GM18511 (cell line): ENCODE data around the gene TCF23.
"Not testable (repeated sequence)": the region's sequence is repeated elsewhere in the genome, so short reads cannot be mapped to it uniquely, and the experiment has no call there.

Experiments used
- ATAC-seq: cut with Tn5 transposase; IDR thresholded peaks from one replicate; pipeline ENCODE4 v1.9.1; 2021; ENCODE audit warnings: mild to moderate bottlenecking, moderate library complexity; ENCODE audit not compliant: unreplicated experiment

Gene TCF23

DNA sequence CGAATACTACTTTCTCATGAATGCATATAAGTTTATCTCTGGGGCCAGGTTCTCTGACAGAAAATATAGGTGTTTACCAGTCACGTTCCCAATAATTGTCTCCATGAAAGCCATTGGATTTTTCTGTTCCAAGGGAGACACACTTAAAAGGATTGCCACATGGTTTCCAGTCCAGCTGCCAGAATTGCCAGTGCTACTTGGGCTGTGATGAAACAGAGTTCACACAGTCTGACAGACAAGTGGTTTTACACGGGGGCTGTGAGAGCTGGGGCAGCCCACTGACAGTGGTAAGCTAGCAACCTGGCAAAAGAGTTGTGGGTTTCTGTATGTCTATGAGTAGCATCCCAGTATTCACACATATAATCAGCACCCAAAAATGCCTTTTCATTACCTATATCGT lies 35.3 kb downstream of the TCF23 start:
- ATAC-seq: no peak

DNA sequence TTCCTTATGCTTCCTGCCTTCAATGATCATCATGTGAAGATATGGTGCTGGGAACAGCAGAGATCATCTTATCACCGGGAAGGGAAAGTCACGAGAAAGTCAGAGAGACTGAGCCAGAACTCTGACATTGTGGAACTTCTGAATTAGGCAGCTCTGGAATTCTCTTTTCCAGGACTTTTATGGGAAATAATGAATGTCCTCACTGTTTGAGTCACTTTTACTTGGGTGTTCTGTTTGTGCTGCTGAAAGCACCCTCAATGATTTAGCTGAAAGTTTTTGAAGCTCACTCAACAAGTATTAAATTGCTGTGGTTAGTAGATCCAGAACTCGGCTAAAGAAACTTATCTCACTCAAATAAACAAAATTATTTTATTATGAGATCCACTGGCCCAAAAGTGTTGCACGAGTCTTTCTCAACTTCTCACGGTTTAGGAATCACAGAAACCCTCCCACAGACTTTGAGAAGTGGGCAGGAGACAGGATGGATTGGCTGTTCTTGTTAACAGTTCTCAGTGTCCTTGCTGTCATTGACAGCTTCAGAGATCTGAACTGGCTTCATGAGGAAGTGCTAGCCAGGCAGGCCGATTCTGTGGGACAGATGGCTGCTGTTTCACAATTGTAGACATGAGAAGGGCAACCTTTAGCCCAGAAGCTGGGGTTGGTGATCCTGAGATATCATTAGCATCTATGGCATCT lies 36.7 kb downstream of the TCF23 start:
- no peak for ATAC-seq

DNA sequence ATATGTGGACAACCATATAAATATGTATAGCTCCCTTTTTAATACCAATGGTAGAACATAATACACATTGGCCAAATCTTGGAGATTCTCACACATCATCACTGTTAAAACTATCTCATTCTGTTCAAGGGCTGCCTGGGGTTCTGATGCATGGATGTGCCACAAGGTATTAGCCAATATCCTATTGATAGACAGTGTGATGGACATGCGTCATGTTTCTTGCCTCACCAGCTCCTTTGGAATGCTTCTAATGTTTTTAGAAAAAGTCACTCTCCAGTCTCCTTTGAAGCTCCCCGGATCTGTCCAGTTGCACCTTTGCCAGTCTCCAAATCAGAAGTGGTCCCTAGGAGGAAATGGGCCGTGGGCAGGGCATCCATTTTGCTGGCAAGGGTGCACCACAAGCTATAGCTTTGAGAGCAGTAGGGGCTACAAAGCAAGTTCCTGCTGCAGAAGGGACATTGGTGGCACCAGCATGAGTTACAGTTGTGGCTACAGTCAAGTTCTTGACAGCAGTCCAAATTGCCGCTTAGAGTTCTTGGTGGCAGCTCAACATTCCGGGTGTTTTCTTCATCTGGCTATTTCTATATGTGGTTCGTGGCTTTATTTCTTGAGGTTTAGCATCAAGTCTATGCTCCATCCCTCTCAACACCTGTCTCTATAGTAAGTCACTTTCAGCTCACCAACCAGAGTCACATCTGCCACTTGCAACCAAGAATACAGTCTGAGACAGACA lies 38.0 kb downstream of the TCF23 start:
- ATAC-seq: no peak

DNA sequence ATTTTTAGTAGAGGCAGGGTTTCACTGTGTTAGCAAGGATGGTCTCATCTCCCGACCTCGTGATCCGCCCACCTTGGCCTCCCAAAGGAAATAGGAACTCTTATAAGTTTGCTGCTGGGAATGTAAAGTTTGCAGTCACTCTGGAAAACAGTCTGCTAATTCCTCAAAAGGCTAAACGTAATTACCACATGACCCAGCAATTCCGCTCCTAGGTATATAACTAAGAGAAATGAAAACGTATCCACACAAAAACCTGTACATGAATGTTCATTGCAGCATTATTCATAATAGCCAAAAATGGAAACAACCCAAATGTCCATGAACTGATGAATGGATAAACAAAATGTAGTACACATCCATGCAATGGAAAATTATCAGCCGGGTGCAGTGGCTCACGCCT lies 41.2 kb downstream of the TCF23 start:
- no peak for ATAC-seq

DNA sequence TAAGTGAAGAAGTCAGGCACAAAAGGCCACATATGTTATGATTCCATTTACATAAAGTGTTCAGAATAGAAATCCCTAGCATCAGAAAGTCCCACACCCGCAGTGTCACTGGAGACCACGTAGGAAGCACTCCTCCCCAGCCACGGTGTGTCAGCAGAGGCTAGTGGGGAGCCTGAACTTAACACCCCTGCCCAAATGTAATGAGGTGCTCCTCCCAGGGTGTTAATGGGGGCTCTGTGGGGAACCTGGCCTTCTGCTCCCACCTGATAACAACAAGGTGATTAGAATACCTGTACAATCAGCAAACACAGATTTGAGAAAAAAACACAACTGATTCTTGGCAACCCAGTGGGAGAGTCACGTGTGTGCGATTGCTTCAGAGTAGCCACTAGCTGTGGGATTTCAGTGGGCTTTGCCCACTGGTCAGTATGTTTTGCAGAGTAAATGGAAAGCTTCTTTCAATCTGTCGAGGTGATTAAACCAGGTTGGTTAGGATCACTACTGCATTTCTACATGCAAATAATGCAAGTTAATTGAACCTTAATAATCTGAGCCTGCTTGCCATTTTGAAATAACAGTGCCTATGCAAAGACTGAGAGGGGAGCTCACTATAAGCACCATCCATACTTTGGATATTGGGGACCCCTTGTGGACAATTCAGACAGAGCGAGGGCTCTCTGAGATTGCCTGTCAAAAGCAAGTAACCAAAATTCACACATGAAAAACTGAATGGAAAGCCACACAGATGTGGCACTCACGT lies 42.4 kb downstream of the TCF23 start:
- ATAC-seq: no peak

DNA sequence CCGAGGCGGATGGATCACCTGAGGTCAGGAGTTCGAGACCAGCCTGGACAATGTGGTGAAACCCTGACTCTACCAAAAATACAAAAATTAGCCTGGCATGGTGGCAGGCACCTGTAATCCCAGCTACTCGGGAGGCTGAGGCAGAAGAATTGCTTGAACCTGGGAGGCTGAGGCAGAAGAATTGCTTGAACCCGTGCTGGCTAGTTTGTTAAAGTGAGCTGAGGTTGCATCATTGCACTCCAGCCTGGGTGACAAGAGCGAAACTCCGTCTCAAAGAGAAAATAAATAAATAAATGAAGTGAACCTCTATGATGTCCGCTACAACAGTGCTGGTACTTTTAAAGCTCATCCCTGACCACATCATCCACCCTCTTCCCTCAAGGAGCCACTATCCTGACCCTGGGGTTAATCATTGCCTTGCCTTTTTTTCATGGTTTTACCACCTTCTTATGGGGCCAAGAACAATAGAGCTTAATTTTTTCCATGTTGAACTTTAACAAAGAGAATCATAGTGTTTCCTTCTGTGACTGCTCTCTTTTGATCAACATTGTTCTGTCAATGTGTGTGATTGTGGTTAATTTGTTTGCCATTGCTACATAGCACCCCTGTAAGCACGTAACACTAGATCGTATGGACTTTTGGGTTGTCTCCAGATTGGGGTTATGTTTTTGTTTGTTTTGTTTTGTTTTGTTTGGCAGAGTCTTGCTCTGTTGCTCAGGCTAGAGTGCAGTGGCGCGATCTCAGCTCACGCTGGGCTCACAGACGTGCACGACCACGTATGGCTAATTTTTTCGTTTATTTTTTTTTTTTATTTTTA lies 45.9 kb downstream of the TCF23 start:
- no peak for ATAC-seq

DNA sequence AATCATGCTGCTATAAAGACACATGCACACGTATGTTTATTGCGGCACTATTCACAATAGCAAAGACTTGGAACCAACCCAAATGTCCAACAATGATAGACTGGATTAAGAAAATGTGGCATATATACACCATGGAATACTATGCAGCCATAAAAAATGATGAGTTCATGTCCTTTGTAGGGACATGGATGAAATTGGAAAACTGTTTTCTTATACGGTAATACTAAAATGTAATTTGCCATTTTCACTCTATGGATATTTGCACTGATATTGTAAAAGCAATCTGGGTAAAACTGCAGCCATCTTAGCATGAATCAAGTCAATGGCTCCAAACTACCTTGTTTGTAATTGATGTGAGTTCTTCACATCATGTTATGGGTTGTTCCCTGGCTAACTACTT lies 47.0 kb downstream of the TCF23 start:
- ATAC-seq: not testable (repeated sequence)

DNA sequence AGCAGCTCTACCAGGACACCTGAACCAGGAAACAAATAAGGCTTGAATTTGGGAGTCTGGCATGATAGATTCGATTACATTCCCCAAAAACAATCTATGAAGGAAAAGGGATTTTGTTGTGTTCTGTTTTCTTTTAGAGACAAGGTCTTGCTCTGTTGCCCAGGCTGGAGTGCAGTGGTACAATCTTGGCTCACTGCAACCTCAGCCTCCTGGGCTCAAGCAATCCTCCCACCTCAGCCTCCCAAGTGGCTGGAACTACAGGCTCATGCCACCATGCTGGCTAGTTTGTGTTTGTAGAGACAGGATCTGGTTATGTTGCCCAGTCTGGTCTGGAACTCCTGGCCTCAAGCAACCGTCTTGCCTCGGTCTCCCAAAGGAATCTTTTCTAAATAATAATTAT lies 49.3 kb downstream of the TCF23 start:
- not testable (repeated sequence) for ATAC-seq

DNA sequence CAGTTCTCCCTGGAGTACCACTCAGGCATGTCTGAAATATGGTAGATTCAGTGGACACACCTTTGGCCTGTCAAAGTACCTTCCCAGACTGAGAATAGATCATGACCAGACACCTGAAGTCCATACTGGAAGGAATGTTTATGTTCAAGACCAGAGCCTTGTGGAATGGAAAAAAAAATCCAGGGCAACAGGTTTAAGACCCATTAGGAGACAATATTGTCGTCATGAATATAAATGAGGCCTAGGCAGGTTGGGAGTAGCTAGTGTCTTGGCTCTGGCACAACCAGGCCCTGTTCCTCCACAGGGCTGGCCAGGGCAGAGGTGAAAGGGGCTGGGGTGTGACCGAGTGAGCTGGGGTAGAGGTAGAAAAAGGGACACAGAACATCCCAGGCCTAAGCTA lies 49.8 kb downstream of the TCF23 start:
- no peak for ATAC-seq

DNA sequence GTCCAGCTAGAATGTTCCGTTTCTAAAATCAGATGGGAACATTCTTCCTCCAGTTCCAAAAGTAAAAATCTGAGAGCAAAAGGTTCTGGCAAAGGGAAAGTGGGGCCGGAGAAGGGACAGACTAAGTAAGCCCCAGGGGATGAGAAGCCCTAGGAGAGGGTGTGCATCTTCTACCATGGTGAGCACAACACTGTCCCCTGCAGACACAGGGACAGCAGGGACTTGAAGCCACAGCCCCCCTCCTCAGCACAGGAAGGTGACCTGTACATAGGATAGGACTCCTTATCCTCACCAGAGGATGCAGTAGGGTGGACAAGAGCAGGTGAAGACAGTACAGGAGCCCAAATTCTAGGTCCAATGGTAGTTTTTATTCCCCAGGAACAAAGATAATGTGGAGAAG lies 50.4 kb downstream of the TCF23 start:
- ATAC-seq: no peak

DNA sequence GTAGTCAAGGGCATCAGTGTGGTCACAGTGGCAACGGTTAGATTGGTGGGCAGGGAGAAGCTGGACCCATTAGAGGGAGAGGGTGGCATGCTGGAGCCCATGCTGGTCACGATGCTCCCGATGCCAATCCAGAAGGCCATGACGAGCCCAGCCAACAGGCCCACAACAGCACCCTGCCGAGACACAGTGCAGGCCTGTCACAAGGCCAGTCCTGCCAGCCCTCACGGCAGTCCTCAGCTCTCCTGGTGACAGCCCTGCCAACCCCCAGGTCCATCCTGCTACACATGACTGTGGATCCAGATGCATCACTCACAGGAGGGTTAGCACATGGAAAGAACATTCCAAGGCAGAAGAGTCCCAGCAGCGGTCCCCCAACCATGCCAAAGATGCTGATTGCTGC lies 52.9 kb downstream of the TCF23 start:
- ATAC-seq: no peak

DNA sequence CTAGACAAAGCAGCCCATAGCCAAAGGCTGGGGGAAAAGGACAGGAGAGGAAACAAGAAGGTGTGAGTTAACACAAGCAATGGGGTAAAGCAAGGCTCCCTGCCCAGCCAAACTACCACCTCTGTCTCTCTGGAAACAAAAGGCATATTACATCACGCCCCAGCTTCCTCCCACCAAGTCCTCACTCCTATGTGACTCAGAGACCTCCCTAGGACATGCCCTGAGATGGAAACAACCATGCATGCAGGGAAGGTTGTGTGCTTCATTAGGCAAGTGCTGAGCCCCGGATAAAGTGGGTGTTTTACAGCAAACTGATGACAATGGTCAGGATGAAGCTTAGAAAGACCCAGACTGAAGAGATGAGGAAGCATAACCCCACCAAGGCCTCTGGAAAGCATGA lies 54.0 kb downstream of the TCF23 start:
- ATAC-seq: no peak

DNA sequence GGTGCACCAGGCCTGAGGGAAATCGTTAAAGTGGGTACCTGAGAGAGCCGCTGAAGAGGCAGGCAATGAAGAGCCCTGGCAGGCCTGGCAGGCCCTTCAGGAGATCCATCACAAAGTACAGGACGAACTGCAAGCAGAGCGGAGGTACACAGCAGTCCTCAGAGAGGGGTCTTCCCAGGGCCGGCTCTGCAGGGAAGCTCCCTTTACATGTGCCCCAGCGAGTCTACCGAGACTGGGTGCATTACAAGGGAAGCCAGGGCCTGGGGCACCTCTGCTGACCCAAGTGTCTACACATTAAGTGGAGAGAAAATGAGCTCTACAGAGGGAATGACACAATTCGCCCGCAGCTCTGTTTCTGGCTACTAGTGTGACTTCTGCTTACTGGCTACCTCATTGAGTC lies 54.9 kb downstream of the TCF23 start:
- no peak for ATAC-seq

DNA sequence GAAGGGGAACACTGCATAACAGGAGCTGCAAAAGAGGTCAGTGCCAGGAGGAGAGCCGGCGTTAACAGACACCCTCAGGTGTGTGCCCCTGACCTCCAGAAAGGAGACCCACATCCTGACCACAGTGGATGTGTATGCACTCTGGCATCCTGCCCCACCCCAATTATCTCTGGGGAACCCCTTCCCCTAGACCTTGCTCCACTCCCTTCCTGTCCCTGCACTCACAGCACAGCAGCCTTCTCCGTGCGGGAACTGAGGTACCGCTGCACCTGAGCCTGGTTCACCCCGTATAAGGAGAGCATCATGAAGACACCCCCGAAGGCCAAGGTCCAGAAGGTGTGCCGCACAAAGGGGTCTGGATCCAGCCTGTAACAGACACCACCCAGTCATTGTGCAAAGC lies 55.8 kb downstream of the TCF23 start:
- ATAC-seq: no peak

DNA sequence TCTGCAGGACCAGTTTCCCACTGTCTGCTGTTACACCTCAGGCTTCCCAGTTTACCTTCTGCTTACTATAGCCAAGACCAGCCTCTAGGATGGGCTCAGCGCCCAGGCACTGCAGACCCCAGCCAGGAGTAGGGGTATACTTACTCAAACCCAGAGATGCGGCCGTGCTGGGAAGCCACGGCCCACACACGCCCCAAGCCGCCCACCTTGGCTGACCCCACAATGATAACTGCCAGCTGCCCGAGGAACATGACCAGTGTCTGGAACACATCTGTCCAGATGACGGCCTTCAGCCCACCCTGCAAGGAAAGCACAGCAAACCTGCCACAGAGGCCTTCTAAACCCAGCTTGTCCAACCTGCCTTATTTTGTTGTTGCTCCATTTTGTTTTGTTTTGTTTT lies 56.4 kb downstream of the TCF23 start:
- no peak for ATAC-seq

DNA sequence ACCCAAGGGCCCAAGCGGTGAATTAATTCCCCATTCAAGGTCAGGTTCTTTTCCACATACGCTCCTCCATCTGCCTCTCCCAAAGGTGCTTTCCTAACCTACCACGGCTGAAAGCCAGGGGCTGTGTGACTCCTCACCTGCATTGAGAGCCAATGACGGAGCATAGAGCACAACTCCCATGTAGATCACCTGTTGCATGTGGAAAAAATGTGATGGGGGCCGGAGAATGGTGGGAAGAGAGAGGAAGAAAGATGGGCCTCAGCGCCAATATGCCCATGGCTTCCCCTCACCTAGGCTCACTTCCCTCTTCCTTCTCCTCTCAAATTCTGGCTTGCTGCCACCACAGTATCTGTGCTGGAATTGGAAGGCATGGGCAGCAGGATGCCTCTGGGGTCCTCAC lies 57.5 kb downstream of the TCF23 start:
- no peak for ATAC-seq
